GM12864 (cell line): Measurements from ENCODE around the gene SALL4.

Source experiments
- DNase-seq: peaks from one replicate; pipeline ENCODE4 v3.0.0-alpha.2; 2011; ENCODE audit warnings: low read depth
- H3K4me3 ChIP-seq: 2 replicates; pipeline ENCODE4 v1.5.1; 2011; ENCODE audit warnings: mild to moderate bottlenecking, low read depth, low read length, control low read depth
- CTCF ChIP-seq: IDR thresholded peaks from 2 replicates; pipeline ENCODE4 v1.5.1; 2011; ENCODE audit warnings: low read depth, mild to moderate bottlenecking, moderate library complexity, low read length, control low read depth, inconsistent platforms; ENCODE audit errors: missing control alignments

The SALL4 gene

GRCh38 chr20:51802170-51802751 lies at the start of gene SALL4:
SALL4 (minus strand) TSS chr20:51802521; CDS start chr20:51802408, 113 bp downstream.
- DNase-seq = no peak
- H3K4me3 ChIP-seq = no peak within 1 kb of the TSS
- TF ChIP-seq CTCF = no peak

- TF ChIP-seq CTCF = no peak
Measured at GRCh38 chr20:51848346-51848745, 46.0 kb upstream of the SALL4 start.

GRCh38 chr20:51840865-51841264 lies 38.5 kb upstream of the SALL4 start:
- TF ChIP-seq CTCF = no peak
- DNase-seq = no peak
- no peak overlapping the region for H3K4me3 ChIP-seq

More at GRCh38 chr20:51848346-51848745, 46.0 kb upstream of the SALL4 start:
- DNase-seq = no peak
- no peak overlapping the region for H3K4me3 ChIP-seq

- DNase-seq = no peak
- no peak for TF ChIP-seq CTCF
- H3K4me3 ChIP-seq = no peak overlapping the region
Measured at GRCh38 chr20:51837876-51838420, 35.6 kb upstream of the SALL4 start.

- no peak for TF ChIP-seq CTCF
- no peak overlapping the region for H3K4me3 ChIP-seq
- DNase-seq = no peak
Measured at GRCh38 chr20:51837436-51837835, 35.1 kb upstream of the SALL4 start.

GRCh38 chr20:51833326-51833725 lies 31.0 kb upstream of the SALL4 start:
- DNase-seq = no peak
- TF ChIP-seq CTCF = no peak
- no peak overlapping the region for H3K4me3 ChIP-seq

- DNase-seq = no peak
- no peak for TF ChIP-seq CTCF
- no peak overlapping the region for H3K4me3 ChIP-seq
Measured at GRCh38 chr20:51832276-51832675, 30.0 kb upstream of the SALL4 start.
